ENCODE measurements around the gene PODXL. TPM values are rescaled to one million over a fixed set of nuclear protein-coding genes. Genes with fewer than 3 reads are reported as not detected.

Gene PODXL
- polyA plus RNA-seq, 4 donors = 692 to 723 (median 710) TPM

- DNase-seq (ENCODE audit: low read depth in 4 of 4, low spot score in 2 of 4) = no peak
These were observed 97.2 kb downstream of the PODXL start for GRCh38 chr7:131459256-131459655.

DNA sequence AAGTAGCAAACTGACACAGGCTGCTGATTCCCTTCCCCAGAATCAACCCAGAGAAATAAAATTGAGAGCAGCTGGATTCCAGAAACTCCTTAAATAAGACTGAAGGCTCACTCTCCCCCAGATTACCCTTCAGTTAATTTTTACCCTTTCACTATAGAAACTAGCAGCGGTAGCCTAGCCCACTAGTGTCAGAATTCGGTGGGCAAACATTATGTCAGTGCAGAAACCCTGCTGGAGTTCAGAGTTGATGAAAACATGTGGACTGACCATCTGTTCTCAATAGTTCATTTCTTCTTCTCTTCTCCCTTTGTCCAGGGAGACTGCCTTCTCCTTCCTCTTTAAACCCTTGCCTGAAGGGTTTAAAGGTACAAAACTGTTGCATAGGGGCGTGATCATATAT is 100.1 kb downstream of the PODXL start:
- no peak for DNase-seq (ENCODE audit: low read depth in 4 of 4, low spot score in 2 of 4)

DNA sequence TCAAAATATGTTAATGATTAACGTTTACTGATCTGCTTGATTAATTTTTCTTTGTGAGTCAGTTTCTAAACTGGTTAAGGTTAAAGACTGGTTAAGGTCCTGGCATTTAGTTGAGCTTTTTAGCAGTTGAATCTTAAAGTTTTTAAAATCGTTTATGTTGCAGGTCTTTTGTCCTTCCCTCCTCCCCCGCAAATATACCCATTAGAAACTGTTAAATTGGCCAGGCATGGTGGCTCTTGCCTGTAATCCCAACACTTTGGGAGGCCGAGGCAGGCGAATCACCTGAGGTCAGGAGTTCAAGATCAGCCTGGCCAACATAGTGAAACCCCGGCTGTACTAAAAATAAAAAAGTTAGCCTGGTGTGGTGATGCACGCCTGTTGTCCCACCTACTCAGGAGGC is 100.9 kb downstream of the PODXL start:
- no peak for DNase-seq (ENCODE audit: low read depth in 4 of 4, low spot score in 2 of 4)

DNA sequence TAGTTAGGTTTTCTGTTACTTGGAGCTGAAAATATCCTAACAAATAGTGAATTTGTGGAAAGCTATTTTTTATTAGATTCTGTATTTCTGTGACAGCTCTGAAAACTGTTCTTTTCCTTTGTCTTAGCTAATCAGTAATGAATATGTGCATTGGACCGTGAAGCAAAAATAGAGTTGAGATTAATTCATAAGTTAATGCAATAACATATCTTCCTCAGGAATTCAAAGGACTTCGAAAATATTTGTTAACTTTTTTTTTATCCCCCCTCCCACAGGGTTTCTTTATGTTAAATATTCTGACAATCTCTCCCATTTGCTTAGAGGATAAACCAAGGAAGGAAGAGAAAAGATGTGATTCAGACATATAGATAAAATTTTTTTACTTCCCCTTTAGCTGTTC is 101.4 kb downstream of the PODXL start:
- DNase-seq (ENCODE audit: low read depth in 4 of 4, low spot score in 2 of 4) = no peak

DNA sequence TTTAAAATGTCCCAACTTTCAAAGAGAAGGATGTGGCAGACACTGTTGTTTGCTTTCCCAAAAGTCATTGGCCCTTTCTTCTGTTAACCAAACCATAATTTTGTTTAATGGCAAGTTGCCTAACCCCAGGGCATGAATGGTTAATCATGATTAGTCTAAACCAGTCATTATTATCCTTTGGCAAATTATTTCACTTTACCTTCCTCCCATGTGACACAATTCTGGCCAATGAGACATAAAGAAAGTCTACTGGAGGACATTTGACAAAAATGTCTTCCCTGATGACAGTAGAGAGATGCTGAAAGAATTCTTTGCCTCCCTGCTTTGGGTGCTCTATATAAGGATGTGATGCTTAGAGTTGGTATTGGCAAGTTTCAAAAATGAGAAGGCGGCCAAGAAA is 101.9 kb downstream of the PODXL start:
- no peak for DNase-seq (ENCODE audit: low read depth in 4 of 4, low spot score in 2 of 4)

Other genes with a start within 250 kb of the PODXL start
- gene MKLN1, start 228.8 kb downstream of the PODXL start, polyA plus RNA-seq (ENCODE audit: insufficient read length in 4 of 4) = 10 to 100 TPM; 33.6 to 41.3 (median 38.7) TPM

Data from left renal cortex interstitium (tissue), 4 donors.